Measurements from ENCODE around the gene SLC24A4.

GRCh38 chr14:92450351-92451070 lies 127.5 kb downstream of the SLC24A4 start:
- TF ChIP-seq CTCF (conservative IDR thresholded peaks at IDR 0.05 in 1 of 2, IDR thresholded peaks at IDR 0.05 in 1 of 2; ENCODE audit: extremely low read depth in 1 of 2, insufficient read depth in 1 of 2, low read depth in 1 of 2, low read length in 2 of 2) (no peak), EZH2 (IDR thresholded peaks at IDR 0.05; ENCODE audit: borderline replicate concordance, low read length) (no peak)
